Measurements from ENCODE around the gene PRSS2. TPM values are rescaled to one million over a fixed set of nuclear protein-coding genes. Genes with fewer than 3 reads are reported as not detected.

Gene PRSS2
- total and polyA plus RNA-seq, 3 donors from 2014 or later: not detected

DNA sequence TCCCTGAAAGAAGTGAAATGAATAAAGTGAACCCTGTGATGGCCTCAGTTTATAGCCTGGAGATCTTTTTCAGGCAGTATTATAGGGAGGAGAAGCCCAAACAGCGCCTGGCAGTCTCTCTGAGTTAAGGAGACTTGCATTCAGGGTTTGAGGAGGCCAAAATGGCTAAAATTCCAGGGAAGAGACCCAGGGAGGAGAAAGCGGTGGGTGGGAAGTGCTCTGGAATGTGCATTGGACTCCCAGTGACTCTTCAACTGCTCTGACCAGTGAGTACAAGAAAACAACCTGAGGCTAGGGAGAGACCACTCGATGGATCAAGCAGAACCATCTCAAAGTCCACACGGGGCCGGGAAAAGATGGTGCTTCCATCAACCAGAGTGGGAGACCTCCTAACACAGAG is 48.8 kb downstream of the PRSS2 start:
- no peak overlapping the region for H3K27ac ChIP-seq
- H3K4me3 ChIP-seq: no peak overlapping the region
- 85 to 86% methylated on average over 5 of the region's 5 CpGs for WGBS, 2 donors
- no peaks in the 10 kb centered on the region for H3K36me3 ChIP-seq (ENCODE audit: low read depth, missing control alignments)
- DNase-seq: no peak
- intact Hi-C loops (cut with DNase I; ENCODE audit: low total_unique reads): loop anchor here (10.0 kb wide), 1 partner anchor 185 kb away; no protein-coding TSS in a partner anchor
- no peaks in the 10 kb centered on the region for H3K4me1 ChIP-seq
- TF ChIP-seq, protein P1, sequence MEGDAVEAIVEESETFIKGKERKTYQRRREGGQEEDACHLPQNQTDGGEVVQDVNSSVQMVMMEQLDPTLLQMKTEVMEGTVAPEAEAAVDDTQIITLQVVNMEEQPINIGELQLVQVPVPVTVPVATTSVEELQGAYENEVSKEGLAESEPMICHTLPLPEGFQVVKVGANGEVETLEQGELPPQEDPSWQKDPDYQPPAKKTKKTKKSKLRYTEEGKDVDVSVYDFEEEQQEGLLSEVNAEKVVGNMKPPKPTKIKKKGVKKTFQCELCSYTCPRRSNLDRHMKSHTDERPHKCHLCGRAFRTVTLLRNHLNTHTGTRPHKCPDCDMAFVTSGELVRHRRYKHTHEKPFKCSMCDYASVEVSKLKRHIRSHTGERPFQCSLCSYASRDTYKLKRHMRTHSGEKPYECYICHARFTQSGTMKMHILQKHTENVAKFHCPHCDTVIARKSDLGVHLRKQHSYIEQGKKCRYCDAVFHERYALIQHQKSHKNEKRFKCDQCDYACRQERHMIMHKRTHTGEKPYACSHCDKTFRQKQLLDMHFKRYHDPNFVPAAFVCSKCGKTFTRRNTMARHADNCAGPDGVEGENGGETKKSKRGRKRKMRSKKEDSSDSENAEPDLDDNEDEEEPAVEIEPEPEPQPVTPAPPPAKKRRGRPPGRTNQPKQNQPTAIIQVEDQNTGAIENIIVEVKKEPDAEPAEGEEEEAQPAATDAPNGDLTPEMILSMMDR (IDR thresholded peaks at IDR 0.05): no peak
- TF ChIP-seq POLR2A (IDR thresholded peaks at IDR 0.05): no peak
- no peaks in the 10 kb centered on the region for H3K9me3 ChIP-seq
- H3K27me3 ChIP-seq: no peaks in the 10 kb centered on the region

- WGBS, 2 donors: 2% methylated on average over 1 of the region's 1 CpG
- Histone ChIP-seq H3K9me3 (no peaks in the 10 kb centered on the region), H3K27me3 (no peaks in the 10 kb centered on the region), H3K36me3 (ENCODE audit: low read depth, missing control alignments) (no peaks in the 10 kb centered on the region), H3K4me1 (no peaks in the 10 kb centered on the region), H3K4me3 (no peak overlapping the region), H3K27ac (no peak overlapping the region)
- intact Hi-C loops (cut with DNase I; ENCODE audit: low total_unique reads): no loop called here
- TF ChIP-seq, protein P1 (IDR thresholded peaks at IDR 0.05): no peak
- TF ChIP-seq POLR2A (IDR thresholded peaks at IDR 0.05): no peak
- DNase-seq: no peak
These were observed 51.9 kb downstream of the PRSS2 start for GRCh38 chr7:142822714-142823113.

Small RNA genes lying within 50 kb of the gene (small RNA-seq; reads per million reads assigned to genes)
- gene TRBD1 (0 reads per million in 2 donors), gene TRBJ1-1 (0 reads per million in 2 donors), gene TRBJ1-2 (0 reads per million in 2 donors), gene TRBJ1-3 (0 reads per million in 2 donors), gene TRBJ1-4 (0 reads per million in 2 donors), gene TRBJ1-5 (0 reads per million in 2 donors), gene TRBJ1-6 (0 reads per million in 2 donors), gene TRBJ2-1 (0 reads per million in 2 donors), gene TRBJ2-2 (0 reads per million in 2 donors), gene TRBJ2-2P (0 reads per million in 2 donors), gene TRBJ2-3 (0 reads per million in 2 donors), gene TRBJ2-4 (0 reads per million in 2 donors), gene TRBJ2-5 (0 reads per million in 2 donors), gene TRBJ2-6 (0 reads per million in 2 donors), gene TRBJ2-7 (0 reads per million in 2 donors)

Other genes starting within 250 kb of the PRSS2 start
- gene PRSS1, start 21.5 kb upstream of the PRSS2 start, total RNA-seq: not detected
- gene PRSS1, start 21.5 kb upstream of the PRSS2 start, polyA plus RNA-seq (ENCODE audit: insufficient read depth, low read depth, low replicate concordance): not detected
- 10 to 100 TPM; 47.3 to 52.0 TPM for gene EPHB6, start 84.1 kb downstream of the PRSS2 start, total RNA-seq
- 38.1 TPM for gene EPHB6, start 84.1 kb downstream of the PRSS2 start, polyA plus RNA-seq (ENCODE audit: insufficient read depth, low read depth, low replicate concordance)
- 1 to 10 TPM; 2.2 to 4.5 TPM for gene TRPV6, start 114.8 kb downstream of the PRSS2 start, total RNA-seq
- 2.6 TPM for gene TRPV6, start 114.8 kb downstream of the PRSS2 start, polyA plus RNA-seq (ENCODE audit: insufficient read depth, low read depth, low replicate concordance)
- 1 to 10 TPM; 1.4 to 2.1 TPM for gene TRPV5, start 162.8 kb downstream of the PRSS2 start, total RNA-seq
- 0.57 TPM for gene TRPV5, start 162.8 kb downstream of the PRSS2 start, polyA plus RNA-seq (ENCODE audit: insufficient read depth, low read depth, low replicate concordance)
- 10 to 100 TPM; 14.1 to 38.5 TPM for gene LLCFC1, start 168.5 kb downstream of the PRSS2 start, total RNA-seq
- gene LLCFC1, start 168.5 kb downstream of the PRSS2 start, polyA plus RNA-seq (ENCODE audit: insufficient read depth, low read depth, low replicate concordance): 73.2 TPM
- gene KEL, start 191.4 kb downstream of the PRSS2 start, total RNA-seq: 100 to 1,000 TPM; 124 TPM
- 52.1 TPM for gene KEL, start 191.4 kb downstream of the PRSS2 start, polyA plus RNA-seq (ENCODE audit: insufficient read depth, low read depth, low replicate concordance)

All from testis (tissue), 3 donors.